Bronchial epithelial cell (primary cell): ENCODE results near the gene PRSS22. TPM values are rescaled to one million over a fixed set of nuclear protein-coding genes. Genes with fewer than 3 reads are reported as not detected.
A peak's percentile ranks its signal among the peaks of the same experiment; 100 is the strongest.

Experiments used
- DNase-seq: peaks from one replicate; pipeline ENCODE4 v3.0.0-alpha.2; 2010; ENCODE audit warnings: low read depth
- FAIRE-seq: peaks from 2 replicates; lab custom pipeline; 2011; peaks lifted over from hg19 to GRCh38; lab: Jason Lieb, UNC
- H3K27me3 ChIP-seq: 2 replicates; pipeline ENCODE4 v1.5.1; 2011; ENCODE audit warnings: low read length; ENCODE audit not compliant: control insufficient read depth, insufficient read depth
- H3K36me3 ChIP-seq: 2 replicates; pipeline ENCODE4 v1.5.1; 2011; ENCODE audit warnings: low read length; ENCODE audit not compliant: control insufficient read depth, insufficient read depth
- H3K4me3 ChIP-seq: 2 replicates; pipeline ENCODE4 v1.5.1; 2011; ENCODE audit warnings: mild to moderate bottlenecking, low read depth, low read length, control low read depth
- total RNA-seq: library from RNA; depleted of rRNA; stranded (reverse); fragments of >200 nt; gene quantifications from 2 replicates; pipeline ENCODE4 v1.2.1, GENCODE V29; 2014
- TF ChIP-seq, protein P1 (sequence below): IDR thresholded peaks from 2 replicates; pipeline ENCODE4 v1.5.1; 2011; ENCODE audit warnings: mild to moderate bottlenecking, moderate library complexity, low read length, control low read depth, inconsistent platforms; ENCODE audit not compliant: insufficient read depth, severe bottlenecking

Gene PRSS22
- total RNA-seq, 1 donor from 2014 or later: 9.2 TPM

- no peak for FAIRE-seq
- H3K4me3 ChIP-seq: no peak overlapping the region
- H3K36me3 ChIP-seq: no peaks in the 10 kb centered on the region
These were observed 14.0 kb upstream of the PRSS22 start for GRCh38 chr16:2871926-2872325.

DNA sequence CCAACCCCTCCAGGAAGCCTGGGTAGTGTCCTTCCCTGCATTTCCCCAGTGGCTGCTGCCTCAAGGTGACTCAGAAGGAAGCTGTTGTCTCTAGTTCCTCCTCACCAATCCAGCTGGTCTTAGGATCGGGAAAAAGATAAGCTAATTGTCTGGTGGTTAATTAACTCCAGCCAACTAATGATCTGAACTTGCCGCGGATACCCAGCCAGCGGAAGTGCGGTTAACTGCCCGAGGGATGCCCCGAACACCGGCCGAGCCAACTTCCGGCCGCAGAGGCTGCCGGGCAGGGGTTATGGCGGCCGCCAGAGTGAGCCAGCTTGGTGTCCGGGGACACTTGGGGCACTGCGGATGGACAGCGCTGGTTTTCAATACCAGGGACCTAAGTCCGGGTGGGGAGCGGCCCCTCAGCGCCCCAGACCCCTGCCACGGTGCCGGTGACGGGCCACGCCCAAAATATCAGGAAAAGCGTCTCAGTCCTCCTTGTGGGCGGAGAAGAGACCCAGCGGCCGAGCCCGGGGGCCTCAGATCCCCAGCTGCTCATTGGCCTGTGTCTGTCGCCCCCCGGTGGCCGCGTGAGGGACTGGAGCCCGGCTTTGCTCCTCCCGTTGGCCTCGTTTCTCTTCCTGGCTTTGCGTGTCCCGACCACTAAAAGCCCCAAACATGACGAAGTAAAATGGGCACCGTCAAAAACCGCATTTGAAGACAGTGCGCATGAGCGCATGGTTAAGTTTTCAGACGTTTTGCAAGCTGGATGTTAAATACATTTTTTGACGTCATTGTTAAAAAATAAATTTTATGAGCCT is 10.2 kb upstream of the PRSS22 start:
- H3K36me3 ChIP-seq: no peaks in the 10 kb centered on the region
- no peak for FAIRE-seq
- peak; percentile 70 for DNase-seq
- no peaks in the 10 kb centered on the region for H3K27me3 ChIP-seq
- TF ChIP-seq, protein P1, sequence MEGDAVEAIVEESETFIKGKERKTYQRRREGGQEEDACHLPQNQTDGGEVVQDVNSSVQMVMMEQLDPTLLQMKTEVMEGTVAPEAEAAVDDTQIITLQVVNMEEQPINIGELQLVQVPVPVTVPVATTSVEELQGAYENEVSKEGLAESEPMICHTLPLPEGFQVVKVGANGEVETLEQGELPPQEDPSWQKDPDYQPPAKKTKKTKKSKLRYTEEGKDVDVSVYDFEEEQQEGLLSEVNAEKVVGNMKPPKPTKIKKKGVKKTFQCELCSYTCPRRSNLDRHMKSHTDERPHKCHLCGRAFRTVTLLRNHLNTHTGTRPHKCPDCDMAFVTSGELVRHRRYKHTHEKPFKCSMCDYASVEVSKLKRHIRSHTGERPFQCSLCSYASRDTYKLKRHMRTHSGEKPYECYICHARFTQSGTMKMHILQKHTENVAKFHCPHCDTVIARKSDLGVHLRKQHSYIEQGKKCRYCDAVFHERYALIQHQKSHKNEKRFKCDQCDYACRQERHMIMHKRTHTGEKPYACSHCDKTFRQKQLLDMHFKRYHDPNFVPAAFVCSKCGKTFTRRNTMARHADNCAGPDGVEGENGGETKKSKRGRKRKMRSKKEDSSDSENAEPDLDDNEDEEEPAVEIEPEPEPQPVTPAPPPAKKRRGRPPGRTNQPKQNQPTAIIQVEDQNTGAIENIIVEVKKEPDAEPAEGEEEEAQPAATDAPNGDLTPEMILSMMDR: peak; percentile 98
- peak overlapping the region; percentile 44 for H3K4me3 ChIP-seq

More at GRCh38 chr16:2871926-2872325, 14.0 kb upstream of the PRSS22 start:
- TF ChIP-seq, protein P1: no peak
- no peak for DNase-seq
- no peaks in the 10 kb centered on the region for H3K27me3 ChIP-seq

DNA sequence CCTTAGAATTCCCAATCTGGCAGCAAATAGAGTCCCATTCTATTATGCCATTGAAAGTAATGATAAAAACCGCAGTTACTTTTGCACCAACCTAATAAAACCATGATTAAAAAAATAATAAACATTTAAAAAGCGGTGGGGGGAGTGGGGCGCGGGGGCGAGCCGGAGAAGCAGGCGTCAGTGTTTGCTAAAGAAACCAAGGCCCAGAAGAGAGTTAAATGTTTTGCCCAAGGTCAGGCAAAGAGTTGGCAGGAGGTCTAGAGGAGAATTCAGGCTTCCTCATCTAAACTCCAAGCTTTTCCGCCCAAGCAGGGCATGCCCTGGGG is 9.7 kb upstream of the PRSS22 start:
- TF ChIP-seq, protein P1: no peak
- H3K4me3 ChIP-seq: peak overlapping the region; percentile 44
- no peak for DNase-seq
- FAIRE-seq: no peak
- no peaks in the 10 kb centered on the region for H3K36me3 ChIP-seq
- no peaks in the 10 kb centered on the region for H3K27me3 ChIP-seq

DNA sequence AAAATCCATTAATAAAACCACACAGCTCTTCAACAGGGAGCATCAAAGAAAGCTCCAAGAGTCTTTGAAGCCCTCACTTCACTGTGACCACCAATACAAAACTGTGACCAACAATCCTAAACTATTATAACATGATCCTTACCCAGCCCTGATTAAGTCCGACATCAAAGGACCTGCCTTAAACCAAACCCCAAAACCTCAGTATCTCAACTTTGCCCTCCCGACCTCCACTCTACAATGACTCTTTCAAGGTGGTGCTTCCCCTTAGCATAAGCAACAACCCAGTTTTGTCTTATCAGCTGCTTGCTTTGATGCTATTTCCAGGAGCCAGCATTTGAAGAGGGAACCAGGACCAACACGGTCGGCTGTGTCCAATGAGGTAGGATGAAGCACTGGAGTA is 8.5 kb upstream of the PRSS22 start:
- TF ChIP-seq, protein P1: no peak
- no peaks in the 10 kb centered on the region for H3K36me3 ChIP-seq
- DNase-seq (no peak), FAIRE-seq (no peak)
- no peaks in the 10 kb centered on the region for H3K27me3 ChIP-seq
- no peak overlapping the region for H3K4me3 ChIP-seq

GRCh38 chr16:2865651-2866050 is 7.7 kb upstream of the PRSS22 start:
- no peak for DNase-seq
- TF ChIP-seq, protein P1: no peak
- Histone ChIP-seq H3K4me3 (no peak overlapping the region), H3K27me3 (no peaks in the 10 kb centered on the region), H3K36me3 (no peaks in the 10 kb centered on the region)
- no peak for FAIRE-seq
